ENCODE data around the gene SCARF1.

- TF ChIP-seq POLR2AphosphoS5 (IDR thresholded peaks at IDR 0.05; ENCODE audit: low read depth, low read length) (peak; percentile 54; the same call in 1 of the 2 replicates), POLR2A (IDR thresholded peaks at IDR 0.05; ENCODE audit: low read depth, low read length) (peak; percentile 34; the same call in 1 of the 2 replicates), TAF1 (IDR thresholded peaks at IDR 0.05; ENCODE audit: borderline replicate concordance, low read depth, low read length) (0 out of 2 replicates have a peak, but pooled peaks have one; percentile 15)
Observed at GRCh38 chr17:1606352-1606985, 39.1 kb downstream of the SCARF1 start.

Measured in GM12892 (cell line).